HTR-8/SVneo (cell line): ENCODE measurements around the gene ATP6V1E1.
A peak's percentile ranks its signal among the peaks of the same experiment; 100 is the strongest.
"Not testable (repeated sequence)": the region's sequence is repeated elsewhere in the genome, so short reads cannot be mapped to it uniquely, and the experiment has no call there.

Experiments used
- DNase-seq: peaks from one replicate; pipeline ENCODE4 v3.0.0; 2011; ENCODE audit warnings: low spot score, mixed read lengths; ENCODE audit not compliant: insufficient read length
- FAIRE-seq: peaks from 2 replicates; lab custom pipeline; 2011; peaks lifted over from hg19 to GRCh38; lab: Jason Lieb, UNC

Gene ATP6V1E1

DNA sequence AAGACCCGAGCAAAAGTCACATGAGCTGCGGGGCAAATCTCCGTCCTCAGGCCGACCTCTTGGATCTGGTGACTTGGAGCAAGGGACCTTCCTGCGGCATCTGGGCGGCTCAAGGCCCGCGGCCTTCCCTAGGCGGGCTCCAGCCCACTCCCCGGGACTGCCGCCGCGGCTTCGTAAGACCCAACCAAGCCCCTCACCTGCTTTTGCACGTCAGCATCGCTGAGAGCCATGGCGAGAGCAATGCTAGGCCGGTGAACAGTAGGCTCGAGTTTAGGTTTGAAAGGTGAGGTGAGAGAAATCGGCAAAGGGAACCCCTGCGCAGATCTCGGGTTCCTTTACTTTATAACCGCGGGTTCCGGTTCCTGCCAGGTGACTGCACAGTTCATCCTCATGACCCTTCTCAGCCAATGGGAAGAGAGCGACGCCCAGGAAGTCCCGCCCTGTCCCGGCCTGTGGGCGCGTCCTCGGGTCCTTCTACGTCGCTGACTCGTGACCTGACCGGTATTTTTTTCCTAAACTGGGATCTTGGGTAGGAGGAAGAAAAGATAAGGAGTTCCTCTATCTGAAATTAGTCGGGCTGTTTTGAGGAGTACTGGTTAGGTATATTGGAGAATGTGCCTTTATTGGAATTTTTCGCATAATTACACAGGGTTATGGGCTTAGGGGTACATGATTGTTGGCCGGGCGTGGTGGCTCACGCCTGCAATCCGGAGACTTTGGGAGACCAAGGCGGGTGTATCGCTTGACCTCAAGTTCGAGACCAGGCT, at the start of gene ATP6V1E1:
TSS of gene ATP6V1E1 (minus strand) at position 344 of the 767 bp plus-strand sequence. CDS start at position 230, 114 bp downstream.
- FAIRE-seq = no peak

DNA sequence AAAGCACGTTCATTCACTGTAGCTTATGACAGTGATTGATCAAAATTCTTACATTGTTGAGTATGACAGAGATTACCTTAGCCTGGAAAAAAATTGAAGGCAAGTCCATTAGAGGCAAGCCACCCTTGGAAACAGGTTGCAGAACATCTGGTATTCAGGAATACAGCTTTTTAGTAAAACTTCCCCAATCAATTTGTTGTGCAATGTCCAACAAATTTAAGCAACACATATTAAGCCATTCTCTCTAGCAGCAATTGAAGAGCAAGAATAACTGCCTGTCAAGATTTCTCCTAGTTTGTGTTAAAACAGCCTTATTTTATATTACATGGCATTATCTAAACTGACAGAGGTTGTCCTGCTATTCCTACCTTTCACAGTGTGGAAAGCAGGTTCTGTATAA, 47.0 kb upstream of the ATP6V1E1 start:
- FAIRE-seq (no peak), DNase-seq (no peak)

More for the DNA sequence above, at the start of gene ATP6V1E1:
- peak; percentile 98 for DNase-seq

DNA sequence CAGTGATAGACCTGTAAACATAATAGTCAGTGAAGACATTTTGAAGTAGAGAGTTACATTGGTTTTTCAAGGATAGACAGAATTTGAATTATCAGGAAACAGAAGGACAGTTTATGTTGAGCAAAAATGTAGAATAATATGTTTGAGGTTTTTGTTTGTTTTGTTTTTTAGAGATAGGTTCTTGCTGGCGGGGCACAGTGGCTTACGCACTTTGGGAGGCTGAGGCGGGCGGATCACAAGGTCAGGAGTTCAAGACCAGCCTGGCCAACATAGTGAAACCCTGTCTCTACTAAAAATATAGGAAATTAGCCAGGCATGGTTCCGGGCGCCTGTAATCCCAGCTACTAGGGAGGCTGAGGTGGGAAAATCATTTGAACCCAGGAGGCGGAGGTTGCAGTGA, 45.6 kb upstream of the ATP6V1E1 start:
- DNase-seq (no peak), FAIRE-seq (no peak)

DNA sequence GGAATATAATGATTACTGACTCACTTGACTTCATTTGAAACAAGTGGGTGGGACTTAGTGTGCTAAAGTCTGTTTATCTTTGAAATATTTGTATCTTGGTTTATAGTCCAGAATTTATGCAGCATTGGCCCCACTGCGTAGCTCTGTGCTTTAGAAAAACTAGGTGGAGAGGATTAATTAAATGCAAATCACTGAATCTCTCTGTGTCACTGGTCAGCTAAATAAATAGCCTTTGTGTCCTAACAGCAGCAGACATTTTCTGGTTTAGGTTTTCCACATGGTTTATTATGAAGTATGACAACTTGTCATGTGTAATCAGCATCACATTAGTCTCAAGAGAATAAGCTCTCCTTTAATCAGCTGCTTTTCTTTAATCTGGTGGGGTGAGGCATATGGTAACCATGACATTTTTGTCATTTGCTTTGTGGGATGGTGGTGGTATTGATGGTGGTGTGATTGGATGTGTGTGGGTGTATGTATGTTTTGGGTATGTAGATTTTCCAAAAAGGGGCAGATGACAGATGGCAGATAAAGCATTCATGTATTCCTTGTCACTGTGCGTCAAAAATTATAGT, 44.0 kb upstream of the ATP6V1E1 start:
- DNase-seq (no peak), FAIRE-seq (no peak)

DNA sequence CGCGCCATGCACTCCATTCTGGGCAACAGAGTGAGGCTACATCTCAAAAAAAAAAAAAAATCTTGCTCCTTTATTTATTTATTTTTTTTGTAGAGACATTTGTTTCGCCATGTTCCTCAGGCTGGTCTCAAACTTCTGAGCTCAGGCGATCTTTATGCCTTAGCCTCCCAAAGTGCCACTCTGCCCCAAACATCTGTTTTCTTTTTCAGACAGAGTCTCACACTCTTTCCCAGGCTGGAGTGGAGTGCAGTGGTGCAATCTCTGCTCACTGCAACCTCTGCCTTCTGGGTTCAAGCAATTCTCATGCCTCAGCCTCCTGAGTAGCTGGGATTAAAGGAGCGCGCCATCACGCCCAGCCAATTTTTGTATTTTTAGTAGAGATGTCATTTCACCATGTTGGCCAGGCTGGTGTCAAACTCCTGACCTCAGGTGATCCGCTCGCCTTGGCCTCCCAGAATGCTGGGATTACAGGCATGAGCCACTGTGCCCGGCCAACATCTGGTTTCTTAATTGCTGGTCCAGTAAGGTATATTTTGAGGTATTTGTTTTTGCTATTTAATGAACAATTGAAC, 43.1 kb upstream of the ATP6V1E1 start:
- not testable (repeated sequence) for DNase-seq, FAIRE-seq

DNA sequence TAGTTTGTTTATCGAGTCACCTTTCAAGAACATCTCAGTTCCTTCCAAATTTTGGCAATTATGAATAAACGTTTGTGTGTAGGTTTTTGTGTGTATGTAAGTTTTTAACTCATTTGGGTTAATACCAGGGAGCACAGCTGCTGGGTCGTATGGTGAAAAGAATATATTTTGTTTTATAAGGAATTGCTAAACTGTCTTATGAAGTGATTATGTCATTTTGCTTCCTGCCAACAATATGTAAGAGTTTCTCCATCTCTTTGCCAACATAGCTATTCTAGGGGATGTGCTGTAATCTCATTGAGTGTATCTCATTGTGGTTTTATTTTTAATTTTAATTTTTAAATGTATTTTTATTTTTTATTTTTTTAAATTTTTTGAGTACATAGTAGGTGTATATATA, 37.3 kb upstream of the ATP6V1E1 start:
- FAIRE-seq = no peak

DNA sequence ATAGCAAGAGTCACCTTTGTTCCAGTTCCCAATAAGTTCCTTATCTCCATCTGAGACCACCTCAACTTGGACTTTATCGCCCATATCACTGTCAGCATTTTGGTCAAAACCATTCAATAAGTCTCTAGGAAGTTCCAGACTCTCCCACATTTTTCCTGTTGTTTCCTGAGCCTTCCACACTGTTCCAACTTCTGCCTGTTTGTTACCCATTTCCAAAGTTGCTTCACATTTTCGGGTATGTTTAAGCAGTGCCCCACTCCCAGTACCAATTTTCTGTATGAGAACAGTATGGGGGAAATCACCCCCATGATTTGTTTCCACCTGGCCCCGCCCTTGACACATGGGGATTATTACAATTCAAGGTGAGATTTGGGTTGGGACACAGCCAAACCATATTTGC, 36.7 kb upstream of the ATP6V1E1 start:
- FAIRE-seq = no peak

More for the DNA sequence above, 37.3 kb upstream of the ATP6V1E1 start:
- no peak for DNase-seq

DNA sequence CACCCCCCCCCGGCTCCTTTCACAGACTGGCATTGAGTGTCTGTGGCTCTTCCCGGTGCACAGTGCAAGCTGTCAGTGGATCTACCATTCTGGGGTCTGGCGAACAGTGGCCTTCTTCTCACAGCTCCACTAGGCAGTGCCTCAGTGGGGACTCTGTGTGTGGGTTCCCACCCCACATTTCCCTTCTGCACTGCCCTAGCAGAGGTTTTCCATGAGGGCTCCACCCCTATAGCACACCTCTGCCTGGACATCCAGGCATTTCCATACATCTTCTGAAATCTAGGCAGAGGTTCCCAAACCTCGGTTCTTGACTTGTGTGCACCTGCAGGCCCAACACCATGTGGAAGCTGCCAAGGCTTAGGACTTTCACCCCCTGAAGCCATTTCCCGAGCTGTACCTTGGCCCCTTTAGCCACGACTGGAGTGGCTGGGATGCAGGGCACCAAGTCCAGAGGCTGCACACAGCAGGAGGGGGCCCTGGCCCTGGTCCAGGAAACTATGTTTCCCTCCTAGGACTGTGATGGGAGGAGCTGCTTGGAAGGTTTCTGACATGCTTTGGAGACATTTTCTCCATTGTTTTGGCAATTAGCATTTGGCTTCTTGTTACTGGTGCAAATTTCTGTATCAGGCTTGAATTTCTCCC, 36.0 kb upstream of the ATP6V1E1 start:
- no peak for FAIRE-seq

More for the DNA sequence above, 36.7 kb upstream of the ATP6V1E1 start:
- DNase-seq = no peak

DNA sequence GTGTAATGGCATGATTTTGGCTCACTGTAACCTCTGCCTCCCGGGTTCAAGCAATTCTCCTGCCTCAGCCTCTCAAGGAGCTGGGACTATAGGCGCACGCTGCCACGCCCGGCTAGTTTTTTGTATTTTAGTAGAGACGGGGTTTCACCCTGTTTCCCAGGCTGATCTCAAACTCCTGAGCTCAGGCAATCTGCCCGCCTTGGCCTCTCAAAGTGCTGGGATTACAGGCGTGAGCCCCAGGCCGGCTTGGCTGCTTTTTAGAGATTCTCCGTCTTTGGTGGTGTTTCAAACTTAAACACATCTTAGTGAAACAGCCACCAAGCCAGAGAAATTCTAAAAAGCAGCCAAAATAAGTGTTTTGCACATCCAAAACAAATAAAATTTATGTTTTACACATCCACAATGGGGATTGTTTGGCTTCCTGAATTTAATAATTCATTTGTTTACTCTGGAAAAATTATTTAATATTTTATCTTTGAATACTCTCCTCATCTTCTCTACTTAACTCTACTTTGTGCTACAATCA, 28.4 kb upstream of the ATP6V1E1 start:
- DNase-seq = no peak
- FAIRE-seq = no peak

More for the DNA sequence above, 36.0 kb upstream of the ATP6V1E1 start:
- no peak for DNase-seq

DNA sequence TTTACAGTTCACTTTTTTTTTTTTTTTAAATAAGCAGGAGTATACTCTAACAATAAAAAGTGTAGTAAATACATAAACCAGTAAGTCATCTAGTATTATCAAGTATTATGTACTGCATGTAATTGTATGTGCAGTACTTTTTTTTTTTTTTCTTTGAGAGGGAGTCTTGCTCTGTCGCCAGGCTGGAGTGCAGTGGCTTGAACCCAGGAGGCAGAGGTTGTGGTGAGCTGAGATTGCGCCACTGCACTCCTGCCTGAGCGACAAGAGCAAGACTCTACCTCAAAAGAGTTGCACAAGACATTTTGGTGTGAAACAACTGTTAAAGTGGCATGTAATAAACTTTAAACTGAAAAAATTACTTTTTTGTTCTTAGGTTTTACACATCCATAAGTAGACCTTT, 26.7 kb upstream of the ATP6V1E1 start:
- DNase-seq (no peak), FAIRE-seq (no peak)

DNA sequence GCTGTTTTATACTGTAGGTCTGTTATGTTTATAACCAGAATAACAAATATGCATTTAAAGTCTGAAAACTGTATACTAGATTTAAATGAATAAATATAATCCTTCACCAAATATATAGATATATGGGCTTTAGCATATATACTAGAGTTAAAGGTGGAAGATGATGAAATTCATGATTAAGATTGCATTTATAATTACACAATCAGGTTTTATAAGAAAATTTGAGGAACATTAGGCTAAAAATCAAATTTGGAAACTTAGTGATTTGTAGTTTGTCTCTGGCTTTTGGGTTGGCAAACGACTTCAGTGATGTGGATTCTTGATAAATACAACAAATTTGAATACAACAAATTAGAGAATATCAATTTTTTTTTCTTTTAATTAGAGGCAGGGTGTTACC, 20.0 kb upstream of the ATP6V1E1 start:
- no peak for DNase-seq
- no peak for FAIRE-seq

DNA sequence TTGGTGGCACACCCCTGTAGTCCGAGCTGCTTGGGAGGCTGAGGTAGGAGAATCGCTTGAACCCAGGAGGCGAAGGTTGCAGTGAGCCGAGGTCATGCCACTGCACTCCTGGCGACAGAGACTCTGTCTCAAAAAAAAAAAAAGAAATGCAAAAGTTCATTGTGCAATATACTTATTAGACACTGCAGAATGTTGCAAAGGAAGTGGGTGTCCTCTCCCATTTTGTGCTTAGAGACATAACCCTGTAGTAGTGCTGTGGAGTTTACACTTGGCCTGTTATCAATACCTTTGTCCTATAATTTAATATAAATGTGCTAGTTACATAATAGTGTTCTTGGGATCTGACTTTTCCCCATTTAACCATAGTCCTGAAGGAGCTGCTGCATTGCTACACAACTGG, 19.4 kb upstream of the ATP6V1E1 start:
- DNase-seq (no peak), FAIRE-seq (no peak)

DNA sequence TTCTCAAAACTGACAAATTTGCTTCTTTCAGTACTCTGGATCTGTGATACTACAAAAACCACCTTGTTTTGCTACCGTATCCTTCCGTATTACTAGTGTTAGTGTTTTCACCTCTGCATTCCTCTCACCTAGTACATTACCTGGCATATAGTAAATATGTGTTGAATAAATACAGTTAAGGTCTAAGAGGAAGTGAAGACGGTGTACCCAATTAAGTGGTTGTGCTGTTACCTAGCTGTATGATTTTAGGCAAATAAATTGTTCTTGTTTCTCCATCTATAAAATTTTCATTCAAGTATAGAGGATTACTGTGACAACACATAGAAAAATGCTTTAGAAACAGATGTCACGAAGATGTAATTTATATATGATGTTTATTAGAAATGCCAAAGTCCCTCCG, 18.9 kb upstream of the ATP6V1E1 start:
- FAIRE-seq (no peak), DNase-seq (no peak)

DNA sequence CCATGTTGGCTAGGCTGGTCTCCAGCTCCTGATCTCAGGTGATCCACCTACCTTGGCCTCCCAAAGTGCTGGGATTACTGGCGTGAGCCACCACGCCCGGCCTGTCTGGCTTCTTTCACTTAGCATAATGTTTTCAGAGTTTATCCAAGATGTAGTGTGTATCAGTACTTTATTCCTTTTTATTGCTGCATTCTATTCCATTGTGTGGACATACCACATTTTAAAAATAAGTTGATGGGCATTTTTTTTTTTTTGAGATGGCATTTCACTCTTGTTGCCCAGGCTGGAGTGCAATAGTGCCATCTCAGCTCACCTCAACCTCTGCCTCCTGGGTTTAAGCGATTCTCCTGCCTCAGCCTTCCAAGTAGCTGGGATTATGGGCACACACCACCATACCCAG, 13.8 kb upstream of the ATP6V1E1 start:
- DNase-seq, FAIRE-seq: not testable (repeated sequence)

DNA sequence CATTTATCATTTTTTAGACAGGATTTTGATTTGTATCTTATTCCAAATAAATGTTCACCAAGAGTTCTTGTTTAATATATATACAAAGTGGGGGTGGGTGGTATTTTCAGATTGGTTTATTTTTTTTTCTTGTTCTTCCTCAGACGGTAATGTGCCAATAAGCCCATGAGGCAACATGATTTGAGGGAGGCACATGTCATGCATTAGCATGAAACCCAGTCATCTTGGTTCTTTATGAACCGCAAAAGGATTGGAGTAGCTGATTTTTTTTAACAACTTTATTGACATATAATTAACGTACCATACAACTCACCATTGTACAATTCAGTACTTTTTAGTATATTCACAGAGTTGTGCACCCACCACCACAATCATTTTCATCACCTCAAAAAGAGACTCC, 12.7 kb upstream of the ATP6V1E1 start:
- DNase-seq (no peak), FAIRE-seq (no peak)

DNA sequence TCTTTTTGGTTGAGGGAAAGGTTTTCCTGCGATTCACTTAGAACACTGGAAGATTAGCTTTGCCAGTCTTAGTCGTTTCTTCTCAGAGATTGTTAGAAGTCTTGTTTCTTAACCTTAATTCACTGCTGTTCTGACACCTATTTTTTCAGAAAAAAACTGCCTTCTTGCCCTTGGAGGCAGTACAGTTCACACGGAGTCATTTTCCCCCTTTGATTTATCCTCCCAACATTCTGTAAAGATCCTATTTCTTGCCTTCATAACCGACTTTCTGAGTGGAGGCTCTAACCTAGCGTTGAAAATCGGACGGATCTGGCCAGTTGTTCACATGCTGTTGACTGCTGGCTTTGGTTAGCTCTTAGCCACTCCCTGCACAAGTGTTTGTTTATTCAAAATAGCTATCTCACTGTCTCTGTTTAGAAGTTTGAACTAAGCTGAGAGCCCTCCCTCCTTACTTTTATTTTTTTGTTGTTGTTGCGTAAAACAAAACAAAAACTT, 10.7 kb upstream of the ATP6V1E1 start:
- FAIRE-seq (no peak), DNase-seq (peak; percentile 40)

DNA sequence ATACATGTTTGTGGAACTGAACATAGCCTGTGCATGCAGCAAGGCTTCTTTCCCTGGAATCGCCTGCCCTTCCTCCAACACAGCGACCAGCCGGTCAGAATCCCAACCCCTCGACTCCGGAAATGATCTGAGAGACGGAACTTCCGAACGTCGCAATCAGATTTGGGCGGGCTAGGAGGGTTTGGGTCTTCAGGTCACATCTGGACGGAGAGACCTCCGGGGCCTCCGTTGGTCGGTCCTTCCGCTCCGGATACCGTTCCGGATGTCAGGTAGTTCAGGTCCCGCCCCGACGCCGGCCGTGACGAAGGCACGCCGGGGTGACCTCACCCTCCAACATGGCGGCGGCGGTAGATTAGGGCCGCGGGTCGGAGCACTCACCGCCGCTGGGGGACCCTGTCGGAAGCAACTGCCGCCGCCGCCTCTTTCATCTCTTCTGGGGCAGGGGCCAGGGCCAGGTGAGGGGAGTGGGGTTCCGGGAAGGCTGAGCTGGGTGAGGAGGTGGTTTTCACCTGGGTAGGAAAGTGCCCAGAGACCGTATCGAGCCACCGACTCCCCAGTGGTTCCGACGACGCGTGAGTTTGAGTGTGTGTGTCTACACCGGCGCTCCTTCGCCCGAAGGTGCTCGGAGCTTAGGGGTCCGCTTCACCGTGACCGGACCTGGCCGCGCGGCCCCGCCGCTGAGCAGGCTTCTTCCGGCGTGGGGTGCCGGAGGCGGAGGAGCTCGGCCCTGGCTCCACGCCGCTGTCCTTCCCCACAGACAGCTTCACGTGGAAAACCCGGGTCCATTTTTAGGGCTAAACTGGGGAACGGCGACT, 10.1 kb upstream of the ATP6V1E1 start, which contains the start of gene BCL2L13:
TSS of gene BCL2L13 (plus strand) at position 326 of the 815 bp plus-strand sequence. CDS start 16,955 bp downstream, outside the sequence.
- FAIRE-seq = peak; percentile 84
- DNase-seq = peak; percentile 88

DNA sequence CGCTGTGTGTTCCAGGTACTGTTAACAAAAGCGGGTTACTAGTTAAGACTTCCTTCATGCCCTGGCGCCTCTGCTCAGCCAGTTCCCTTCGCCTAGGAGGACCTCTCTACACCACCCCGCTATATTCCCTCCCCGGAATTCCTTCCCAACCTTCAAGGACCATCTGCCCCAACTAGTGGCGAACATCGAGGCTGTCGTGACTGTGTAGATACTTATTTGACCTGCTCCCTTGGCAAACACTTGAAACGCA, 9.6 kb upstream of the ATP6V1E1 start:
- DNase-seq (peak; percentile 53), FAIRE-seq (no peak)

DNA sequence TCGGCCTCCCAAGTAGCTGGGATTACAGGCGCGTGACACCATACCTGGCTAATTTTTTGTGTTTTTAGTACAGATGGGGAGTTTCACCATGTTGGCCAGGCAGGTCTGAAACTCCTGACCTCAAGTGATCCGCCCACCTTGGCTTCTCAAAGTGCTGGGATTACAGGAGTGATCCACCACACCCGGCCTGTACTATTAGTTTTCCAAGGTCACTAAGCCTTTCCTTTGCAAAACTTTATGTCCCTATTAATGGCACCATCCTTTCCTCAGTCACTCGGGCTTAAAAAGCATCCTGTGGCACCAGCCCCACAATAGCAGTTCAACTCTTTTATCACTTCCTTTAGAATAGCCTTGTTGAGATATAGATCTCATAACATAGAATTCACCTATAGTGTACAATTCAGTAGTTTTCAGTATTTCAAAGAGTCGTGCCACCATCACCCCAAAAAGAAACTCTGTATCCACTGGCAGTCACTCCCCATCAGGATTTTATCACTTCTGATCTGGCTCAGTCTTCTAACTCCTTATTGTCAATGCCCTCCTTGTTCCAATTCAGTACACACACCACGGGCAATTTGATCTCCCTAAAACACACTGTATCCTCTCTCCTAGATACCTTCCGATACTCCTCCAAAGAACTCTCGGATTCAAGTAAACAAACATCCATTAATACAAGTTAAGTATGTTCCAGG, 9.1 kb upstream of the ATP6V1E1 start:
- DNase-seq = no peak
- FAIRE-seq = no peak
